NCI-H1105 treated with DMSO at 0.1 percent for 48 hours (cell line): ENCODE measurements around the gene TSPAN4.

ENCODE experiments used
- DNase-seq: peaks from one replicate; lab custom pipeline; 2025; lab: John Stamatoyannopoulos, UW

The TSPAN4 gene

DNA sequence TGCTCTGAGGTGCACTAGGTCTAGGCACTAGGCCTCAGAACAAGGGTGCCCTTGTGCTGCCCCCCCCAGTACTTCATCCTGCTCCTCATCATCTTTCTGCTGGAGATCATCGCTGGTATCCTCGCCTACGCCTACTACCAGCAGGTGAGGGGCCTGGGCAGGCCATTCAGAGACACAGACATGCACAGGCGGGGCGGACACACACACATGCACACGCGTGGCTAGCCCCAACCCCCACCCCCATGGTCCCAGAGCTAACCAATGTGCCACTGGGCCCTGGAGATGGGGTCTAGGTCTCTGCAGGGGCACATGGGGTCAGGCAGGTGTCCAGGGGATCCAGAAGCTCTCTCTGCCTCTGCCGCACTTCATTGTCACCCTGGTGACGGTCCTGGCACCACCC lies 6.0 kb upstream of the TSPAN4 start:
- no peak for DNase-seq

DNA sequence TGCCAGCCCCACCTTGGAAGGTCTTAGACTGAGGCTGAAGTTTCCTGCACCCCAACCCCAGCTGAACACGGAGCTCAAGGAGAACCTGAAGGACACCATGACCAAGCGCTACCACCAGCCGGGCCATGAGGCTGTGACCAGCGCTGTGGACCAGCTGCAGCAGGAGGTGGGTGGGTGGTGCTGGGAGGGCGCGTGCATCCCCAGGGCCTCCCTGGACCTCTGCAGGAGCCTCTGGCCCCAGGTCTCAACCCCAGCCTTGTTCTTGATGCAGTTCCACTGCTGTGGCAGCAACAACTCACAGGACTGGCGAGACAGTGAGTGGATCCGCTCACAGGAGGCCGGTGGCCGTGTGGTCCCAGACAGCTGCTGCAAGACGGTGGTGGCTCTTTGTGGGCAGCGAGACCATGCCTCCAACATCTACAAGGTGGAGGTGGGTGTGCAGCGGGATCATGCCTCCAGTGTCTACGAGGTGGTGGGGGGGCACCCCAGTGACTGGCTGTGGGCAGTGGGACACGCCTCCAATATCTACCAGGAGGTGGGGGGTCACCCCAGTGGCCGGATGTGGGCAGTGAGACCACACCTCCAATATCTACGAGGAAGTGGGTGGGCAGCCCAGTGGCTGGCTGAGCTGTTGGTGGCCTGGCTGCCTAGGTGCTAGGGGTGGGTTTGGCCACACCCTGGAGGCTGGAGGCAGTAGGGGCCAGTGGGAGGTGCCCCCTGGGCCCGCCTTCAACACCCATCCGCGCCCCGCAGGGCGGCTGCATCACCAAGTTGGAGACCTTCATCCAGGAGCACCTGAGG lies 5.3 kb upstream of the TSPAN4 start:
- DNase-seq = no peak

DNA sequence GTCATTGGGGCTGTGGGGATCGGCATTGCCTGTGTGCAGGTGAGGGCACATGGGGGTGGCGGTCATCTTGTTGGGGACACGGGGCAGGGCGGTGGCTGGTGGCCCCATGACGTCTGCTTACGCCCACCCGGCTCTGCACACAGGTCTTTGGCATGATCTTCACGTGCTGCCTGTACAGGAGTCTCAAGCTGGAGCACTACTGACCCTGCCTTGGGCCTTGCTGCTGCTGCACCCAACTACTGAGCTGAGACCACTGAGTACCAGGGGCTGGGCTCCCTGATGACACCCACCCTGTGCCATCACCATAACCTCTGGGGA lies 4.7 kb upstream of the TSPAN4 start:
- DNase-seq = no peak

DNA sequence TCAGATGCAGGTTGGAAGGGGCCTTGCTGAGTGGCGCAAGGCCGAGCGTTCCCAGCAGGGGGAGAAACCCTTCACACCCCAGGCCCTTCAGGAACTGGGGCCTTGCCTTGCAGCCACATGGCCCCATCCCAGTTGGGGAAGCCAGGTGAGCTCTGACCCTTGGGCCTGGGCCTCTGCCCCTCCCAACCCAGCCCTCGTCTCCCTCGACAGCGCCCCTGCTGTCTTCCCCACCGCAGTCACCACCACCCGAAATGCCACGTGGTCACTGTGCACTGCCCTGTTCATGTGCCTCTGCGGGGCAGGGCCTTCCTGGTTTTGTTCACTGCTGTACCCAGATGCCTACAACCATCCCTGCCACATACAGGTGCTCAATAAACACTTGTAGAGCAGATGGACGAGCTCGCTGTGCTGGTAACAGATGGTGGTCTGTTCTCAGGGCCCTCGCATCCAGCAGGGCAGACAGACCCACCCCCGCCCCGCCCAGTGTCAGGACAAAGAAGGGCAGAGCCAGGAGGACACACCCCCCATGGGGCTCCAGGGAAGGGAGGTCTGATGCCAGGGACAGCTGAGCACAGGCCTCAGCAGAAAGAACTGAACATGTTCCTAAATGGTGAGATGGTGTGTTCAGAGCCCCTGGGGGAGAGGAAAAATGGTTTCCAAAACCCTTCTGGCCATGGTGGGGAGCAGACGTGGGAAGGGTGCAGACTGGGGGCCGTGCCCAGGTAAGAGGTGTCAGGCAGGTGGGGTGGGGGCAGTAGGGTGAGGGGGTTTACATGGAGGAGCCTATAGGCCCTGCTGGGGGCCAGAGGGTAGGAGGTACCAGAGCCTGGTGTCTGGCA lies 4.0 kb upstream of the TSPAN4 start:
- no peak for DNase-seq

DNA sequence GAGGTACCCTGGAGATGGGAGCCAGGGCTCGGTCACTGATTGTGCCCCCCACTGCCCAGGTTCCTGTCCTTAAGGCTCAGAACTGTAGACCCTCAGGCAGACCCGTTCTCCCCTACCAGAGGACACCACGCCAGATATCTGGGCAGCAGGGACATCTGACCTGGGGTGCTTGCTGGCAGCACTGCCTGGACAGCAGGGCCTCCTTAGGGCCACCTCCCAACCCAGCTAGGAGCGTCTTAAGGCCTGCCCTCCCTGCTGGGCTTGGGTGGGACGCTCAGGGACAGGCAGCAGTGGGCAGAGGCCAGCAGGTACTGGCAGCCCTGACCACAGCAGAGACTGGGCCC lies 3.4 kb upstream of the TSPAN4 start:
- DNase-seq = no peak

DNA sequence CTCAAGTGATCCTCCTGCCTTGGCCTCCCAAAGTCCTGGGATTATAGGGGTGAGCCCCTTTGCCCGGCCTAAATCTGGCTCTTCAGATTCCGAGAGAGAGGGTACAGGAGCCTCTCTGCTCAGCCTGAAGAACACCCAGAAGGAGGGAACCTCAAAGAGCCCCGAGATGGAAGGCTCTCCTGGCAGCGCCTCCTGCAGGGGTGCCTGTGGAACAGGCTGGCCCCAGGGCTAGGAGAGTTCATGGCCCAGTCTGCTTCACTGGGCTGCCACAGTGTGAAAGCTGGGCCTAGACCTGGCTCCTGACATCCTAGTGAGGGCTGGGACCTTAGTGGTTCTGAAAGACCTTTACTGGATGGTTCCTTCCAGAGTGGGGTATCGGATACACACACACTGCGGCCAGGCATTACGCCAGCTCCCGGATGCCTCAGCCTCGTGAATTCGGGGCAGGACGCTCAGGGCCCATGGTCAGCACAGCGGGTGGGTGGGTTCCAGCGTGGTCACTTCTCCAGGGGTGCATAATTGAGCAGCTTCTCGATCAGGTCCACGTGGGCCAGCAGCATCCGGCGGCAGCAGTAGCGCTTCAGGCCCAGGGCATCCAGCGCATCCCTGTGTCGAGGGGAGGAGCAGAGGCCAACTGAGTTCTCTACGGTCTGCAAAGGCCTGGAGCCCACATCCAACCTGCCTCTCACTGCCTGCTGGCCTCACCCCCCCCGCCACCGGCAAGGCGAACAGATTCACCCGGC lies 2.6 kb upstream of the TSPAN4 start:
- DNase-seq = no peak

DNA sequence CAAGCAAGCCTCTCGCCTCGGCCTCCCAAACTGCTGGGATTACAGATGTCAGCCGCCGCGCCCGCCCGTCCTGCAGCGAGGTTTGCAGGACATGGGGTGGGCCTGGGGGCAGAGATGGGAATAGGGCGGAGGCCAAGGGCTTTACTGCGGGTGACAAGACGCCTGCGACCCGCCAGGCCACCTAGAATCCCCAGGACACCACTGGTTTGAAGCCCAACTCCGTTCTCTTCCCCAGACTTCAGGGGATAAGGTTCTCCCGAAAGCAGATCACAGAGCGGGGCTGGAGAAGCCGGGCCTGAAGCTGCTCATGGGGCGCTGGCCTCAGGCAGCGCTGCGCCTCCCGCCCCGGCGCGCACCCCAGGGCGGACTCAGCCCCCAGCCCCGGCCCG lies 677 bp upstream of the TSPAN4 start:
- no peak for DNase-seq

DNA sequence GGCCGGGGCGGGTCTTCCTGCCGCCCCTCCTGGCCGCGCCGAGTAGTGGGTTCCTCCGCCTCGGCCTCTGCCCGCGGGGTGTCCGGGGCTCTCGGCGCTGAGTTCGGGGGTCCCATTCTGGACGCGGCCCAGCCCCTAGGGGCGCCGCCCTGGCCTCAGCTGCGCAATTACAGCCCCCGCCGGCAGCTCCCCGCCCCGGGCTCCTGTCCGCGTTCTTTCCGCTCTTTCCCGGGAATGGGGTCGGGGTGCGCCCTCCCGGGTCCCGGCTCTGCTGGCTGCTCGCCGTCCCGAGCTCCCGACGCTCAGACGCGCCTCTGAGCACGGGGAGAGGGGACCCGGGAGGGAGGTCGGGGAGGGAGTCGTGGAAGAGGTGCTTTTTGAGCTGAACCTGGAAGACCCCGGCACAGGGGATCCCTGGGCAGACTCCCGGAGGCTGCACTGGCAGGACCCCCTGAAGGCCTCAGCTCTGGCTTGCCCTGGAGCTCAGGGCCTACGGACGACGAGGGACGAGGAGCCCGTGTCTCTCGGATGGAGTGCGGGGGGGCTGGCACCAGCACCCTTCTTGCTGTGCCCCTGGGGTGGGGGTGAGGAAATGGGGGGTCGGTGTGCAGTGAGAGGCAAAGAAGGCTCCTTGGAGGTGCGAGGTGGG lies 558 bp downstream of the TSPAN4 start:
- DNase-seq = no peak

DNA sequence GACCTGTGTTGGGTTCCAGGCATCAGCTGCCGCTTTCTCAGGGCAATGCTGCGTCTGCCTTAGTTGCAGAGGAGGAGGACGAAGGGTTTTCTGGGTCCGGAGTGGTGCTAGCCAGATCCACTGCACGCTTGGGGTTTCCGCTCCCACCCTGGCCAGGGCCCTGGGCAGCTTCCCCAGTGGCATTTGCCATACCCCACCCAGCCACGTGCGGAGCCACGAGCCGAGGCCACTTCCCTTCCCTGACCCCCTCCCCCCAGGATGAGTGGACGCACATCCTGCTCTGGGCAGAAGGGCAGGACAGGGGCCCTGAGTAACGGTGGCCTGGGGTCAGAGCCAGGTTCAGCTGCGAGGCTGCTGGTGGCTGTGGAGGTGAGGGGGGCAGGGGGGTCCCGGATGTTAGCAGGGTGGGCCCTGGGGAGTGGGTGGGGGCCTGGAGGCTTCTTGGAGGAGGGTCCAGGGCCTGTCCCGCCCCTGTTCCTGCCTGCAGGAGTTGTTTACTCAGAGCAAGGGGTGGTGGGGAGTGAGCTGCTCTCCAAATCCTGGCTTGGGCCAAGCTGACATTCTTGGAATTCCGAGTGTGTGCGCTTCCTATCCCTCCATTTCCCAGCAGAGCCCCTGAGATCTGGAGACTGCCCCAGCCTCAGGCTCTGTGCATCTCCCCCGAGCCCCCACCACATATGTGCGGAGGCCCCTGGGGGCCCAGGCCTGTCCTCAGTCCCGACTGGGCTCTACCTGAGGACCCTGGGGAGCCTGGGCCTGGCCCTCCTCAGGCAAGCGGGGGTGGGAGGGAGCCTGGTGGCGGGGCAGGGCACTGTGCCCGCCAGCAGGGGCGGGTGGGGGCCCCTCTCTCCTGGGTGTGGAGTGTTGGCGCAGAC lies 1.4 kb downstream of the TSPAN4 start:
- DNase-seq = no peak

DNA sequence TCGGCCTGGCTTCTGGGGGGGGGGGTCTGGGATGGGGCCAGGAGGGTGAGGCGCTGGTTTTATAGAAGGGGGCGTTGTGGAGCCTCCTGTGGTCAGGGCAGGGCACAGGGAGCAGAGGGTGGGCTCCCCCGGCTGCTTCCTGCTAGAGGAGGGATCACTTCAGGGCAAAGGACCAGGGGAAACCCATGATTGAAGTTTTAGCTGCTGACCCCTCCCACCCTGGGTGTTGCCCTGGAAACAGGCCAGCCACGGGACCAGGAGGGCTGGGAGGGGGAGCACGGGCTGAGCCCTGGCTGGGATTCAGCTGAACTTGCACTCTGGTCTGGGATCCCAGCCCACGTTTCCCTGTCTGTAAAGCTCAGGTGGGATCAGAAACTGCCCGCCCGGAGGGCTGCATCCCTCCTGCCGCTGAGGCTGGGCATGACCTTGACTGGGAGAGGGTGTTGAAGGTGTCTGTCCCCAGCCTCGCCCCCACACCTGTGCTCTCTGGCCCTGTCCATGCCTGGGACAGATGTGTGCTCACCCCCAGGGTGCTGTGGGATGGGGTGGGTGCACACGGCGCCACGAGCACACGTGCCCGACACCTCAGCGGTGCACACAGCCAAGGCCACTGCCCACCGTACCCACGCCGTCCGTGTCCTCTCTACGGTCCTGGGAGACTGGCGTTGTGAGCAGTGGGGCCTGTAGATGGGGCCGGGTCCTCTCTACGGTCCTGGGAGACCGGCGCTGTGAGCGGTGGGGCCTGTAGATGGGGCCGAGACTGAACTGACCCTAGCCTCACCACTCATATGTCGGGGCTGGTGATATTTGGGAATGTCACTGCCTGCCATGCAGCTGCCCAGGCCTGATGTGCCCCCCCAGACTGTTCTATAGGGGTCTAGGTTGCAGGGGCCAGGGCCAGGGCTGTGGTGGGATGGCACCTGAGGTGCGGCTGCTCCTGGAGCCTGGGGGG lies 2.3 kb downstream of the TSPAN4 start:
- DNase-seq = no peak

DNA sequence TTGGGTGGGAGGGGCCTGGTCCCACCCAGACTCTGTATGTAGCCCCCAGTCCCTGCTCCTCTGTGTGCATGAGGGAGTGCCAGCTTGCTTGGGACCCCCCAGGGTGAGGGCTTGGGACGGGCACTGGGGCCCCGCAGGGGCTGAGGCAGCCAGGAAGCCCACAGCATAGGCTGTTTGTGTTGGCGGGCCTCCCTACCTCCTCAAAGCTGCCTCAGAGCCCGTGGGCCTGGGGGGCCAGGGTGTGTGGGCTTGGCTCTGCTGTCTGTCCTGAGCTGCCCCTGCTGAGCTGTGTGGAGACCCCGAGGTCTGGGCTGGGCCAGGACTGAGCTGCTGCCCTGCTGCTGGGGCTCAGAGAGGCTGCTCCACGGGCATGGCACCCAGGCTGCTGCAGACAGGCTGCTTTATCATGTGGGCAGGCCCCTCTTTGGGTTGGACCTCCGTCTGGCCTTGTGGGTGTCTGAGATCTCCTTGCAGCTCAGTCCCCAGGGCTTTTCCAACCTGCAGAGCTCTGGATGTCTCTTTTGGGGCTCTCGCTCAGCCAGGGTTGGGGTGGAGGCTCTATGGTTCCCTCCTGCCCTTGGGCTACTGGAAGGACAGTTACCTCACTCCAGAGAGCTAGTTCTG lies 3.3 kb downstream of the TSPAN4 start:
- DNase-seq = no peak

DNA sequence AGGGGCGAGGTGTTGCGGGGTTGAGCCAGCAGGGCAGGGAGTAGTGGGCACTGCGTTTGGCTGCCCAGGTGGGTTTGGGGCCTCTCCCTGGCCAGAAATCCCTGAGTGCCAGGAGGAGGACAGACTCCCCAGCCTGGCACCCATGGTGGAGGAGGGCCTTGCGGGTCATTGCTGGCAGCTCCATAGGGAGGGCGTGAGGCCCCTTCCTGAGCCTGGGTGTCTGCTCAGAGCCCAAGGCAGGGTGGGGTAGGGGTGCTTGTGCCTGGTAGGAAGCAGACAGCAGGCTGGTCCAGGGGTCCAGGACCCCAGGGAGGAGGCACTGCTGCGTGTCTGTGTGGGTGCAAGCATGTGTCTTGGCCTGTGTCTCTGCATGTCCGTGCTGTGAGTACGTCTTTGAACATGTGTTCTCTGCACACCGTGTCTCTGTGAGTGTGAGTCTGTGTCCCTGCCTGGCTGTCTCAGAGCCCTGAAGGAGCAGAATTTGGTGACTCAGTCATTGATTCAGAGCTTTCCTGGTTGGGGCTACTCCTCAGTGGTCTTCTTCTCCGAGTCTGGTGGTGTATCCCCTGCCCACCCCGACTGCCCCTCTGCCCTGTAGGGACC lies 3.9 kb downstream of the TSPAN4 start:
- no peak for DNase-seq

DNA sequence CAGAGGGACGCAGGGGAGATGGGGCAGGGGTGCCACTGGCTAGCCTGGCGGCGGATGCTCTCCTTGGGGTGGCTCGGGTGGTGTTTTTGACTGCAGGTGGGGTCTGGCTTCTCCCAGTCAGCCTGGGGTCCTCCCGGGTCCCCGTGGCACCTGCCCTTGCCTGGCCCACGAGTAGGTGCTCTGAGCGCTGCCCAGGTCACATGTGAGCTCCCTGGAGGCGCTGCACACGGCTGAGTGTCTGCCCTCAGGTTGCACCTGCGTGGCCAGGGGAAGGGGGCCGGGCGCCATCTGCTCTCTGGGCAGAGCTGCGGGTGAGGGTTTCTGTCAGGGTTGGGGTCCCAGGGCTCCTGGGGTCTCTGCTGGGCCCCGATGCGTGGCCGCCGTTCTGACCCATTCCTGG lies 5.2 kb downstream of the TSPAN4 start:
- DNase-seq = no peak

DNA sequence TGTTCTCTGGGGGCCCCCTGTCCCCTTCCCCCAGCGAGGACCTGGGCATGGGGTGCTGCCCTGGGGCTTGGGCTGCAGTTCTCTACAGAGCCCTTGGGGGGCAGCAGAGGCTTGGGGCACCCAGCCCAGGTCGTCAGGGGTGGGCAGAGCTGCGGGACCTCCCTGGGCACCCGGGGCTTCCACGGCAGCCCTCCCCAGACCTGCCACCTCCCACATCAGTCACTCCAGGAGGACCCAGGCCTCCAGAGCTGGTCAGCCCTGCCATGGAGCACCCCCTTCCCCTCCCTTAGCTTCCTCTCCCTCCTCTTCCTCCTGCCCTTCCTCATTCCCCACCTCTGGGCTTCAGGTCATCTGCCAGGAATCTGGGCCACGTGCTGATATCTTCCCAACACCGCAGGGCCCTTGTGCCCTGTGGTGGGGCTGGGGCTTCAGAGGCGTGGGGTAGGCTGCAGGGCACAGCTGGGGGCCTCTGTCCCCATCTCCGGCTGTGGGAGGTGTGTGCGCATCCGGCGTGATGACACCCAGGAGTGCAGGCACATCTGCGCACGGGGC lies 5.8 kb downstream of the TSPAN4 start:
- no peak for DNase-seq

DNA sequence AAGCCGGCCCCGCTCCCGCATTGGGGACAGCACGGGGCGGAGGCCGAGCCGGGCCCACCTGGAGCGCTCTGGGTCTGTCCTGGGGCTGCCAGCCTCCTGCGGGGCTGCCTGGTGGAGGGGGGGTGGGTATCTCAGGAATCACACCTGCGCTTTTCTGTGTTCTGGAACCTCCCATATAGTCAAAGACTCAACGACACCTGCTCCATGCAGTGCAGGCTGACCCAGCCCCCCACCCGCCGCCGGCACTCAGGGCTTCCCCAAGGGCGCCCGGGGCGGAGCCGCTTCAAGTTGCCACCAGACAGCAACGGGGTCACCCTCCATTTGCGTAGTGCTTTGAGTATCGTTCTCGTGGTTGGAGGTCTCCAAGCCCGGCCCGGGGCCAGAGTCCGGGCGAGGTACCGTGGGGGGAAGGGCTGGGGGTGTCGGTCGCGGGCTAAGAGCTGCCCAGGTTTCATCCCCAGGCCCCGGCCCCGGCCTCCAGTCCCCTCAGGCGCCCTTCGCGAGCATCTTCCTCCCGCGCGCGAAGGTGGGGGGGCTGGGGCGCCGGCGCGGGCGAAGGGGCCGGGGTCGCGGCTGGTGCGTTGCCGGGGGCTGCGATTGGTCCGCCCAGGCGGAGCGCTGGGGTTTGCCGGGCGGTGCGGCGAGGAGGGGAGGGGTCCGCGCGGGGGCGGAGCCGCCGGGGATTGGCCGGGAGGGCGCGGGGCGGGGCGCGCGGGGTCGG lies 6.6 kb downstream of the TSPAN4 start:
- peak; percentile 69 for DNase-seq

DNA sequence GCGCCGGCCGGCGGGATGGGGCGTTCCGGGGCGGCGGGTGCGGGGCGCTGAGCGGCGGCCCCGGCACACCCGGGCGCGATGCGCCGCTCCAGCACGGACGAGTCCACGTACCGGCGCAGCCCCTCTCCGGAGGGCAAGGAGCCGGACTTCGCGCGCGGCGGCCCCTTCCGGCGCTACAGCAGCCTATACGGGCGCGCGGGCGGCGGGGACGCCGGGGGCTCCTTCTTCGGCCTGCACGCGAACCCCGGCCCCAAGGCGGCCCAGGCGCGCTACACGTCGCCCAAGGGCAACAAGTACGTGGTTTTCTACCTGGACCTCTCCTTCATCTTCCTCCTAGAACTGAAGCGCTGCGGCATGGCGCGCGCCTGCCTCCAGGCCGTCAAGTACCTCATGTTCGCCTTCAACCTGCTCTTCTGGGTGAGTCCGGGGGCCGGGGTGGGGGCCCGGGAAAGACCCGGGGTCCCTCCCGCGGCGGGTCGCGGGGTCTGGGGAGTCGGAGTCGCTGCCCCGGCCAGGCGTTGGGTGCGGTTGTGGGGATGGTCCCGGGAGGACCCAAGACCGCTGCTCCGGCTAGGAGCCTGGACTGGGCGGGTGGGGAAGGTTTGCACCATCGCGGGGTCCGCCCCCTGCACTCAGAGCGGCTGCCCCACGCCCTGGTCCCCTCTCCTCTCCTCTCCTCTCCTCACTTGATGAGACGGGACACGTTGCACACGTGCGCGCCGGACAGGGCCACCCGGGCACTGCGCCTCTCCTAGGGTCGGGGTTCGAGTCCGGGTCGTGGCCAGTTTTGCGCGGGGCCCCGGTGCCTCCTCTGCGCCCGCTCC lies 7.5 kb downstream of the TSPAN4 start:
- DNase-seq = peak; percentile 11
